ENCODE measurements around the gene HSF2BP. TPM values are rescaled to one million over a fixed set of nuclear protein-coding genes. Genes with fewer than 3 reads are reported as not detected.
"Not testable (repeated sequence)": the region's sequence is repeated elsewhere in the genome, so short reads cannot be mapped to it uniquely, and the experiment has no call there.

The HSF2BP gene
- total RNA-seq, 1 donor = under 0.01 TPM

GRCh38 chr21:43623588-43623987 lies 35.7 kb downstream of the HSF2BP start:
- DNase-seq (ENCODE audit: low read depth in 2 of 3, low spot score in 2 of 3) = no peak

DNA sequence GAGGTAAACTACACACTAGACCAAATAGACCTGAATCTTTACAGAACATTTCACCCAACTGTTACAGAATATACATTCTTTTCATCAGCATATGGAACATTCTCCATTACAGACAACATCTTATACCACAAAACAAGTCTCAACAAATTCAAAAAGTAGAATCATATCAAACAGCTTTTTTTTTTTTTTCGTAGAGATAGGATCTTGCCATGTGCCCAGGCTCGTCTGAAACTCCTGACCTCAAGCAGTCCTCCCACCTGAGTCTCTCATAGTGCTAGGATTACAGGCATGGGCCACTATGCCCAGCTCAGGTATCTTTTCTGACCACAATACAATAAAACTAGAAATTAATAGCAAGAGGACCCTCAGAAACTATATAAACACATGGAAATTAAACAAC lies 36.5 kb downstream of the HSF2BP start:
- DNase-seq (ENCODE audit: low read depth in 2 of 3, low spot score in 2 of 3) = no peak

GRCh38 chr21:43619856-43620255 lies 39.4 kb downstream of the HSF2BP start:
- DNase-seq (ENCODE audit: low read depth in 2 of 3, low spot score in 2 of 3) = no peak

- DNase-seq (ENCODE audit: low read depth in 2 of 3, low spot score in 2 of 3) = no peak
Measured at GRCh38 chr21:43619344-43619743, 39.9 kb downstream of the HSF2BP start.

GRCh38 chr21:43618940-43619339 lies 40.3 kb downstream of the HSF2BP start:
- DNase-seq (ENCODE audit: low read depth in 2 of 3, low spot score in 2 of 3) = no peak

DNA sequence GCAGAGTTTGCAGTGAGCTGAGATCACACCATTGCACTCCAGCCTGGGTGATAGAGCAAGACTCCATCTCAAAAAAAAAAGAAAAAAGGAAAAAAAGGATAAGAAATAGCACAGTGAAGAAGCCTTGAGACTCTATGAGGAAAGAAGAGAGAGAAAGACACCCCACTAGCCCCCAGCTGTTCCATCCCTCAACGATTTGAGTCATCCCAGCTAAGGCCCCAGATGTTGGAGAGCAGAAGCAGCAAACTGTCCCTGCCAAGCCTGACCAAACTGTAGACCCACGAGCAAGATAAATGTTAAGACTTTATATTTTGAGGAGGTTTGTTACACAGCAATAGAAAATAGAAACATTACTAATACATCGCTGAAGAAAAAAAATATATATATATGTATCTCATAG lies 42.4 kb downstream of the HSF2BP start:
- not testable (repeated sequence) for DNase-seq (ENCODE audit: low read depth in 2 of 3, low spot score in 2 of 3)

GRCh38 chr21:43614839-43615238 lies 44.4 kb downstream of the HSF2BP start:
- no peak for DNase-seq (ENCODE audit: low read depth in 2 of 3, low spot score in 2 of 3)

GRCh38 chr21:43613755-43614638 lies 45.3 kb downstream of the HSF2BP start:
- no peak for DNase-seq (ENCODE audit: low read depth in 2 of 3, low spot score in 2 of 3)

GRCh38 chr21:43611598-43612369 lies 47.5 kb downstream of the HSF2BP start:
- peak in 2 of 3 donors; percentile 31 to 58 for DNase-seq (ENCODE audit: low read depth in 2 of 3, low spot score in 2 of 3)

DNA sequence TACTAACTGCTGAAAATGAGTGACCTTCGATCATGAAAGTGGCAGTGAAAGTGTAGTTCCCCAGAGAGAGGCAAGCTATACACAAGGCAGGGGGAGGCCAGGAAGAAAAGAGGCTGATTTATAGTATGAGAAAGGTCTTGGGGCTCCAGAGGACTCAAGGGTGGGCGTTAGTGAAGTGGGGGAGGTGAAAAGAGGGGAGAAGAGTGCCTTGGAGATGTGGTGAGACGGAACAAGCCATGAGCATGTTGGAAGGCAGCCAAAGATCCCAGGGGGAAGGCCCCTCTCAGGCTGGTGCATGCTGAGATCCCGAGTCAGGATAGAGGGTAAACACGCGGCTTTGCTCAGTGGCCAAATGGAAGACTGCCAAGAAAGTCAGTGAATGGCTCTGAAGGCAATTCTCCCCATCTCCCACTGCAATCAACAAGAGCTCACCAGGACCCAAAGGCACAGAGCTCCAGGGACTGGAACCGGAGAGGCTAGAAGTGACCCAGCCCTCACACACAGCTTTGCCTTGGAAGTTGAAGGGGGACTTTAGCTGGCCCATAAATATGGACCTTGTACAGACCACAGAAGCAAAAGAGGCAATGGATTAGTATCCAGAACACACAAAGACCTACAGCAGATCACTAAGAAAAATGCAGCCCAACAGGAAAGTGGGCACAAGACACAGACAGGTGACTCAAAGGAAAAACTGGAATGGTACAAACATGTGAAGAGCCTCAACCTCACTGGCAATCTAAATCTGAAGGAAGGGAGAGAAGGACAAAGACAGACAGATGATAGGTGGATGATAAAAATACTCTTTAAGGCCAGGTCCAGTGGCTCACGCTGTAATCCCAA lies 49.6 kb downstream of the HSF2BP start:
- no peak for DNase-seq (ENCODE audit: low read depth in 2 of 3, low spot score in 2 of 3)

DNA sequence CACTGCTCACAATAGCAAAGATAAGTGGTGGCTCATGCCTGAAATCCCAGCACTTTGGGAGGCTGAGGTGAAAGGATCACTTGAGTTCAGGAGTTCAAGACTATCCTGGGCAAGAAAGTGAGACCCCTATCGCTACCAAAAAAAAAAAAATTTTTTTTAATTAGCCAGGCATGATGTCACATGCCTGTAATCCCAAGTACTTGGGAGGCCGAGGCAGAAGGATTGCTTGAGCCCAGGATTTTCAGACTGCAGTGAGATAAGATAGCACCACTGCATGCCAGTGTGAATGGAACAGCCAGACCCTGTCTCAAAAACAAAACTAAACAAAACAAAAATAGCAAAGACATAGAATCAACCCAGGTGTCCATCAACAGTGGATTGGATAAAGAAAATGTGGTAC lies 50.6 kb downstream of the HSF2BP start:
- no peak for DNase-seq (ENCODE audit: low read depth in 2 of 3, low spot score in 2 of 3)

DNA sequence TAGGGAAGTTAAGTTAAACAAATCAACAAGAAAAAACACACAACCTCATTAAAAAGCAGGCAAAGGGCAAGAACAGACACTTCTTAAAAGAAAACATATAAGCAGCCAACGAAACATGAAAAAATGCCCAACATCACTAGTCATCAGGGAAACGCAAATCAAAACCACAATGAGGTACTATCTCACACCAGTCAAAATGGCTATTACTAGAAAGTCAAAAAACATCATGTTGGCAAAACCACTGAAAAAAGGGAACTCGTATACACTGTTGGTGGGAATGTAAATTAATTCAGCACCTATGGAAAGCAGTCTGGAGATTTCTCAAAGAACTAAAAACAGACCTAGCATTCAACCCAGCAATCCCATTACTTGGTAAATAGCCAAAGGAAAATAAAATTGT lies 51.1 kb downstream of the HSF2BP start:
- peak in 2 of 3 donors; percentile 51 to 73 for DNase-seq (ENCODE audit: low read depth in 2 of 3, low spot score in 2 of 3)

DNA sequence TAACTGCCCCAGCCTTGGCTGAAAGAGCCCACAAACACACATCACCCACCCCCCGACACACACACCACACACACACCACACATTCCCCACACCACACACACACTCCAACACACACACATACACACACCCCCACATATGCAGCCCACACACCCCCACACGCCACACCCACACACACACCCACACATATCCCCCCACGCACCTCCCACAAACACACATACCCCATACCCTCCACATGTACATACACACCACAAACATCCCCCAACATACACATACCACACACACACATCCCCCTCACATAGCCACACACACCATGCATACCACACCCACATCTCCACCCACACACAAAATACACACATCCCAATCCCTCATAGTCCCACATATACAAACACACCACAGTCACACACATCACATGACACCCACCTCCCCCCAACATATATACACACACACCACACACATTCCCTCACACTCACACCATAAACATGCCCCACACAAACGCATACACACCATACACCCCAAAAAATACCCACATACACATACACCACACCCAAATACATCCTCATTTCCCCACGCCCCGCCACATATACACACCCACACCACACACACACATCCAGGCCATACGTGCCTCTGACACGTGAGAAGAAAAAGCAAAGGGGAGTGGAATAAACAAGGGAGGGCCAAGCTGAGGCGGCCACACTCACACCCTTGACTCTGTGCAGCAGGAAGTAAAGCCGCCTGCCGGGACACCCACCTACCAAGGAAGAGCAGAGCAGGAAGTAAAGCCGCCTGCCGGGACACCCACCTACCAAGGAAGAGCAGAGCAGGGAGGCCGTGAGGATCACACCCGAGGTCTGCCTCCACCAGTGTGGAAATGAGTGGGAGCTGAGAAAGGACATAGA lies 53.7 kb downstream of the HSF2BP start:
- DNase-seq (ENCODE audit: low read depth in 2 of 3, low spot score in 2 of 3) = no peak

GRCh38 chr21:43604505-43605204 lies 54.6 kb downstream of the HSF2BP start:
- no peak for DNase-seq (ENCODE audit: low read depth in 2 of 3, low spot score in 2 of 3)

- no peak for DNase-seq (ENCODE audit: low read depth in 2 of 3, low spot score in 2 of 3)
Measured at GRCh38 chr21:43603641-43604504, 55.4 kb downstream of the HSF2BP start.

- DNase-seq (ENCODE audit: low read depth in 2 of 3, low spot score in 2 of 3) = no peak
Measured at GRCh38 chr21:43603233-43603626, 56.1 kb downstream of the HSF2BP start.

GRCh38 chr21:43602266-43603232 lies 56.7 kb downstream of the HSF2BP start:
- DNase-seq (ENCODE audit: low read depth in 2 of 3, low spot score in 2 of 3) = no peak

All from hematopoietic multipotent progenitor cell (in vitro differentiated cells).